Measurements from ENCODE around the gene VDAC2.

The VDAC2 gene

DNA sequence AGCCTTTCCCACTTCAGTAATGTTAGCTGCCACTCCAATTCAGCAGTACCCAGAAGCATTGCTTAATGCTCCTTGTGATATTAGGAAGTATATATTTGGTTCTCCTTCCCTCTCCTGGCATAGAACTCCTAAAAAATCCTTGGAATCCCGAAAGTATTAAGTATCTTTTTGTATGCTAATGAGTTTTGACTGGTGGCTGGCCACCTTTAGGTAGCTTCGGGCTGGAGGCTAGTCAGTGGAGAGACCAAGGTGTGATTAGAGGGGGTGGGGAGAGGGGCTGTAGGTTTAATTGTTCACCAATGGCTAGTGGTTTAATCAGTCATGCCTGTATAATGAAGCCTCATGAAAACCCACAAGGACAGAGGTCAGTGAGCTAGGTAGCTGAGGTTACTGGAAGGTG, 12.9 kb downstream of the VDAC2 start:
- TF ChIP-seq TCF12 (IDR thresholded peaks at IDR 0.05; ENCODE audit: low read depth) (no peak), TEAD4 (IDR thresholded peaks at IDR 0.05) (no peak), CREB1 (IDR thresholded peaks at IDR 0.05; ENCODE audit: low read depth) (no peak), EP300 (IDR thresholded peaks at IDR 0.05; ENCODE audit: borderline replicate concordance) (no peak), CEBPB (IDR thresholded peaks at IDR 0.05) (no peak), ZBTB7A (IDR thresholded peaks at IDR 0.05; ENCODE audit: low read depth) (no peak), RAD21 (IDR thresholded peaks at IDR 0.05; ENCODE audit: low read depth) (no peak), FOXM1 (IDR thresholded peaks at IDR 0.05; ENCODE audit: borderline replicate concordance, low read depth) (no peak), NFIC (IDR thresholded peaks at IDR 0.05) (no peak), YY1 (IDR thresholded peaks at IDR 0.05; ENCODE audit: low read depth) (no peak), TAF1 (IDR thresholded peaks at IDR 0.05; ENCODE audit: low read depth) (no peak), EGR1 (IDR thresholded peaks at IDR 0.05) (no peak)
- TF ChIP-seq, protein P1, sequence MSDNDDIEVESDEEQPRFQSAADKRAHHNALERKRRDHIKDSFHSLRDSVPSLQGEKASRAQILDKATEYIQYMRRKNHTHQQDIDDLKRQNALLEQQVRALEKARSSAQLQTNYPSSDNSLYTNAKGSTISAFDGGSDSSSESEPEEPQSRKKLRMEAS (IDR thresholded peaks at IDR 0.05) = no peak
- TF ChIP-seq, protein P2, sequence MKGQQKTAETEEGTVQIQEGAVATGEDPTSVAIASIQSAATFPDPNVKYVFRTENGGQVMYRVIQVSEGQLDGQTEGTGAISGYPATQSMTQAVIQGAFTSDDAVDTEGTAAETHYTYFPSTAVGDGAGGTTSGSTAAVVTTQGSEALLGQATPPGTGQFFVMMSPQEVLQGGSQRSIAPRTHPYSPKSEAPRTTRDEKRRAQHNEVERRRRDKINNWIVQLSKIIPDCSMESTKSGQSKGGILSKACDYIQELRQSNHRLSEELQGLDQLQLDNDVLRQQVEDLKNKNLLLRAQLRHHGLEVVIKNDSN (IDR thresholded peaks at IDR 0.05) = no peak
- TF ChIP-seq, protein P3, sequence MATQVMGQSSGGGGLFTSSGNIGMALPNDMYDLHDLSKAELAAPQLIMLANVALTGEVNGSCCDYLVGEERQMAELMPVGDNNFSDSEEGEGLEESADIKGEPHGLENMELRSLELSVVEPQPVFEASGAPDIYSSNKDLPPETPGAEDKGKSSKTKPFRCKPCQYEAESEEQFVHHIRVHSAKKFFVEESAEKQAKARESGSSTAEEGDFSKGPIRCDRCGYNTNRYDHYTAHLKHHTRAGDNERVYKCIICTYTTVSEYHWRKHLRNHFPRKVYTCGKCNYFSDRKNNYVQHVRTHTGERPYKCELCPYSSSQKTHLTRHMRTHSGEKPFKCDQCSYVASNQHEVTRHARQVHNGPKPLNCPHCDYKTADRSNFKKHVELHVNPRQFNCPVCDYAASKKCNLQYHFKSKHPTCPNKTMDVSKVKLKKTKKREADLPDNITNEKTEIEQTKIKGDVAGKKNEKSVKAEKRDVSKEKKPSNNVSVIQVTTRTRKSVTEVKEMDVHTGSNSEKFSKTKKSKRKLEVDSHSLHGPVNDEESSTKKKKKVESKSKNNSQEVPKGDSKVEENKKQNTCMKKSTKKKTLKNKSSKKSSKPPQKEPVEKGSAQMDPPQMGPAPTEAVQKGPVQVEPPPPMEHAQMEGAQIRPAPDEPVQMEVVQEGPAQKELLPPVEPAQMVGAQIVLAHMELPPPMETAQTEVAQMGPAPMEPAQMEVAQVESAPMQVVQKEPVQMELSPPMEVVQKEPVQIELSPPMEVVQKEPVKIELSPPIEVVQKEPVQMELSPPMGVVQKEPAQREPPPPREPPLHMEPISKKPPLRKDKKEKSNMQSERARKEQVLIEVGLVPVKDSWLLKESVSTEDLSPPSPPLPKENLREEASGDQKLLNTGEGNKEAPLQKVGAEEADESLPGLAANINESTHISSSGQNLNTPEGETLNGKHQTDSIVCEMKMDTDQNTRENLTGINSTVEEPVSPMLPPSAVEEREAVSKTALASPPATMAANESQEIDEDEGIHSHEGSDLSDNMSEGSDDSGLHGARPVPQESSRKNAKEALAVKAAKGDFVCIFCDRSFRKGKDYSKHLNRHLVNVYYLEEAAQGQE (IDR thresholded peaks at IDR 0.05; ENCODE audit: low read depth) = no peak

DNA sequence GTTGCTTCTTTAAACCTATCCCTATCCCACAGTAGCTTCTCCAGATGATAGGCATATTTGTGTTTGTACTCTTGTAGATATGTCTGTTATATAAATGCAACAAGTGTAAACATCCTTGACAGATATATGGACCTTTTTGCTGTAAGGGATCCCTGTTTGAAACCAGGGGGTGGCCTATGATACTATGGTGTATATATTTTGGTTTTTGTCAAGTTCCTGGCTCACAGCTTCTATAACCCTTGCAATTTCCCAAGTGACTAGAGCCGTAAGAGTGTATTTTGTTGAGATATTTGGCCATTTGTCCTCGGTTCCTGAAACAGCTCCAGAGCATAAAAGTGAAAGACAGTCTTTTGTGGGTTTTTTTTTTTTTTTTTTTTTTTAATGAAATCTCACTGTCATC, 15.5 kb downstream of the VDAC2 start:
- TF ChIP-seq CREB1 (IDR thresholded peaks at IDR 0.05; ENCODE audit: low read depth) = no peak
- TF ChIP-seq YY1 (IDR thresholded peaks at IDR 0.05; ENCODE audit: low read depth) = no peak
- TF ChIP-seq, protein P2 (IDR thresholded peaks at IDR 0.05) = no peak
- no peak for TF ChIP-seq TAF1 (IDR thresholded peaks at IDR 0.05; ENCODE audit: low read depth)
- TF ChIP-seq TCF12 (IDR thresholded peaks at IDR 0.05; ENCODE audit: low read depth) = no peak
- TF ChIP-seq EGR1 (IDR thresholded peaks at IDR 0.05) = no peak
- TF ChIP-seq RAD21 (IDR thresholded peaks at IDR 0.05; ENCODE audit: low read depth) = no peak

DNA sequence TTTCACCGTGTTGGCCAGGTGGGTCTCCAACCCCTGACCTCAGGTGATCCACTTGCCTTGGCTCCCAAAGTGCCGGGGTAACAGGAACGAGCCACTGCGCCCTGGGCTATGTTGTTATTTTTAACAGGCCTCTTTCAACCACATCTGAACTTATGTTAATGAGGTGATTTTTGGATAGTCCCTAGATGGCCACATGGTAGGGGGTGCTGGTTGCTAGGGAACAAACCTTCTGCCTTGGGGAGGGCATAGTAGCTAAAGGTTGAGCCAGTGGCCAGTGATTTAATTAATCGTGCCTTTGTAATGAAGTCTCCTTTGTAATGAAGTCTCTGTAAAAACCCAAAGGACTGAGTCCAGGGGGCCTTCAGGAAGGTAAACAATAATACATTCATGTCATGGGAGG, 16.1 kb downstream of the VDAC2 start:
- TF ChIP-seq EP300 (IDR thresholded peaks at IDR 0.05; ENCODE audit: borderline replicate concordance) = no peak
- no peak for TF ChIP-seq ZBTB7A (IDR thresholded peaks at IDR 0.05; ENCODE audit: low read depth)
- no peak for TF ChIP-seq TAF1 (IDR thresholded peaks at IDR 0.05; ENCODE audit: low read depth)
- TF ChIP-seq EGR1 (IDR thresholded peaks at IDR 0.05) = no peak

DNA sequence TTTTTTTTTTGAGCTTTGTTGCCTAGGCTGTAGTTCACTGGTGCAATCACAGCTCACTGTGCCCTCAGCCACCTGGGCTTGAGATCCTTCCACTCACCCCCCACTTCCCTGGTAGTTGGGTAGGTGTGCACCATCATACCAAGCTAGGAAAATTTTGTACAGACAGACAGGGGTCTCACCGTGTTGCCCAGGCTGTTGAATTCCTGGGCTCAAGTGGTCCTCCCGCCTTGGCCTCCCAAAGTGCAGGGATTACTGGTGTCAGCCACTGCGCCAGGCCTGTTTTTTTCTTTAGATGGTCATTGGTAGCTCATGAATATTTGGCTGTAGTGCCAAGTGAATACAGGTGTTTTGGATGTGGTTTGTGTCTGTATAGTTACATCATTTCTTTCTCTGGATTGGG, 17.7 kb downstream of the VDAC2 start:
- TF ChIP-seq EP300 (IDR thresholded peaks at IDR 0.05; ENCODE audit: borderline replicate concordance) = no peak
- TF ChIP-seq YY1 (IDR thresholded peaks at IDR 0.05; ENCODE audit: low read depth) = no peak
- no peak for TF ChIP-seq TEAD4 (IDR thresholded peaks at IDR 0.05)

DNA sequence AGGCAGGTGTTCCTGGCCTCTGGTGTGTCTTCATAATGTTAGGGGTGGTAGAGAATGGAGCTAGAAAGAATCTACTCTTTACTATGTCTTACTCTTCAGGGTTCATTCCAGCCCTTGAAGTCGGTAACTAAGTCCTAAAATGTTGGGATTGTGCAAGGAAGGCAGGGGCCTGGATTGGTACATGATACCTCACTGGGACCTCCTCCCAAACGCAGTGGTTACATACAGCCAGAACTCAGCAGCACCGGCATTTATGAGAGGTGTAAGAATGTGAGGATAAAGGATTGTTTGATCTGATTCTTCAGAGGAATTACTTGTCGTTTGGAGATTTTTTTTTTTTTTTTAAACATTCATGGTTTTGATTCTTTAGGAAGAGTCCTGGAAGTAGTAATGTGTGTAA, 18.2 kb downstream of the VDAC2 start:
- TF ChIP-seq ZBTB7A (IDR thresholded peaks at IDR 0.05; ENCODE audit: low read depth) = no peak
- no peak for TF ChIP-seq EGR1 (IDR thresholded peaks at IDR 0.05)
- no peak for TF ChIP-seq TAF1 (IDR thresholded peaks at IDR 0.05; ENCODE audit: low read depth)
- no peak for TF ChIP-seq TEAD4 (IDR thresholded peaks at IDR 0.05)
- no peak for TF ChIP-seq EP300 (IDR thresholded peaks at IDR 0.05; ENCODE audit: borderline replicate concordance)
- TF ChIP-seq CREB1 (IDR thresholded peaks at IDR 0.05; ENCODE audit: low read depth) = no peak
- no peak for TF ChIP-seq YY1 (IDR thresholded peaks at IDR 0.05; ENCODE audit: low read depth)
- TF ChIP-seq NFIC (IDR thresholded peaks at IDR 0.05) = no peak
- no peak for TF ChIP-seq RAD21 (IDR thresholded peaks at IDR 0.05; ENCODE audit: low read depth)
- TF ChIP-seq, protein P3 (IDR thresholded peaks at IDR 0.05; ENCODE audit: low read depth) = no peak
- TF ChIP-seq FOXM1 (IDR thresholded peaks at IDR 0.05; ENCODE audit: borderline replicate concordance, low read depth) = no peak

DNA sequence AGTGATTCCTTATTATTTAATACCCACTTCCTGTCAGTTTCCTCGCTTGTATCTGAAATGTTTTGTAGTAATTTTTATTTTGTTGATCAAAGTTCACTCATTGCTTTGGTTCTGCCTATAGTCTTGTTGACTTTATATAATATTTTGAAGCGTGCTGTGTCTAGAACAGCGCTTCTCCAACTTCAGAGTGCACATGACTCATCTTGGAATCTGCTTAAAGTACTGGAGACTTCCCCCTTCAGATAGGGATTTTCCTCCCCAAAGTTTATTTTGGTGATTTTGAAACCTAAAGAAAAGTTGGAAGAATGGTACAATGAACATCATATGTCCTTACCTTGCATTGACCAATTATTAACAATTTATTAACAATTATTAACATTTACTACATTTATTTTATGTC, 19.4 kb downstream of the VDAC2 start:
- TF ChIP-seq, protein P3 (IDR thresholded peaks at IDR 0.05; ENCODE audit: low read depth) = no peak
- TF ChIP-seq YY1 (IDR thresholded peaks at IDR 0.05; ENCODE audit: low read depth) (no peak), CREB1 (IDR thresholded peaks at IDR 0.05; ENCODE audit: low read depth) (no peak), ZBTB7A (IDR thresholded peaks at IDR 0.05; ENCODE audit: low read depth) (no peak), CEBPB (IDR thresholded peaks at IDR 0.05) (no peak), TEAD4 (IDR thresholded peaks at IDR 0.05) (no peak), TCF12 (IDR thresholded peaks at IDR 0.05; ENCODE audit: low read depth) (no peak), EGR1 (IDR thresholded peaks at IDR 0.05) (no peak), TAF1 (IDR thresholded peaks at IDR 0.05; ENCODE audit: low read depth) (no peak), FOXM1 (IDR thresholded peaks at IDR 0.05; ENCODE audit: borderline replicate concordance, low read depth) (no peak), RAD21 (IDR thresholded peaks at IDR 0.05; ENCODE audit: low read depth) (no peak), EP300 (IDR thresholded peaks at IDR 0.05; ENCODE audit: borderline replicate concordance) (no peak), NFIC (IDR thresholded peaks at IDR 0.05) (no peak)
- TF ChIP-seq, protein P2 (IDR thresholded peaks at IDR 0.05) = no peak
- TF ChIP-seq, protein P1 (IDR thresholded peaks at IDR 0.05) = no peak
